HepG2 (cell line): ENCODE results near the gene EXOSC6. TPM values are rescaled to one million over a fixed set of nuclear protein-coding genes. Genes with fewer than 3 reads are reported as not detected.

Experiments used
- ARID2 ChIP-seq: sonication (generic); formaldehyde crosslinking; IDR thresholded peaks from 2 replicates; pipeline ENCODE4 v1.8.1; 2022; ENCODE audit warnings: mild to moderate bottlenecking, missing genetic modification reagents, borderline replicate concordance
- ARNT ChIP-seq: fragments of 450-650 bp; IDR thresholded peaks from 2 replicates; pipeline ENCODE4 v1.6.1; 2017
- ATF6 ChIP-seq: sonication (generic); formaldehyde crosslinking; conservative IDR thresholded peaks from 2 replicates; pipeline ENCODE4 v1.4.0; 2020; ENCODE audit warnings: missing genetic modification reagents
- CEBPB ChIP-seq: IDR thresholded peaks from 2 replicates; pipeline ENCODE4 v1.6.1; 2011; ENCODE audit warnings: low read depth, low read length, improper control_type of control experiment, borderline replicate concordance
- EHMT2 ChIP-seq: fragments of 200-600 bp; sonication (generic); IDR thresholded peaks from 2 replicates; pipeline ENCODE4 v1.7.0; 2017; ENCODE audit warnings: antibody characterized with exemption, low read depth, low read length, borderline replicate concordance
- KLF6 ChIP-seq: IDR thresholded peaks from 2 replicates; pipeline ENCODE4 v1.8.0; 2016; ENCODE audit warnings: missing biosample characterization, missing genetic modification reagents
- MTA3 ChIP-seq: sonication (generic); formaldehyde crosslinking; IDR thresholded peaks from 2 replicates; pipeline ENCODE4 v1.4.0; 2020; ENCODE audit warnings: missing genetic modification reagents
- NCOA1 ChIP-seq: sonication (generic); formaldehyde crosslinking; IDR thresholded peaks from 2 replicates; pipeline ENCODE4 v1.9.0; 2021; ENCODE audit warnings: missing genetic modification reagents
- NR2C2 ChIP-seq: sonication (generic); formaldehyde crosslinking; IDR thresholded peaks from 2 replicates; pipeline ENCODE4 v1.4.0; 2020; ENCODE audit warnings: missing genetic modification reagents, mild to moderate bottlenecking, moderate library complexity, borderline replicate concordance
- PAX8 ChIP-seq: sonication (generic); formaldehyde crosslinking; IDR thresholded peaks from 2 replicates; pipeline ENCODE4 v1.8.0; 2022; ENCODE audit warnings: mild to moderate bottlenecking, missing genetic modification reagents, borderline replicate concordance
- PHF5A ChIP-seq: IDR thresholded peaks from one replicate; pipeline ENCODE4 v1.6.1; 2018; ENCODE audit warnings: low read depth, missing genetic modification reagents; ENCODE audit not compliant: unreplicated experiment
- SMAD1 ChIP-seq: sonication (generic); formaldehyde crosslinking; IDR thresholded peaks from 2 replicates; pipeline ENCODE4 v1.4.0; 2020; ENCODE audit warnings: missing genetic modification reagents, low read depth, mild to moderate bottlenecking, borderline replicate concordance
- ZBTB26 ChIP-seq: IDR thresholded peaks from 2 replicates; pipeline ENCODE4 v1.6.1; 2016; ENCODE audit warnings: missing compliant biosample characterization, missing genetic modification reagents, borderline replicate concordance
- ZNF263 ChIP-seq: sonication (generic); formaldehyde crosslinking; IDR thresholded peaks from 2 replicates; pipeline ENCODE4 v1.4.0; 2020; ENCODE audit warnings: missing genetic modification reagents
- ZNF775 ChIP-seq: sonication (generic); formaldehyde crosslinking; IDR thresholded peaks from 2 replicates; pipeline ENCODE4 v1.4.0; 2020; ENCODE audit warnings: missing genetic modification reagents, mild to moderate bottlenecking, moderate library complexity, borderline replicate concordance
- polyA plus RNA-seq, 8 experiments: library from polyadenylated mRNA; depleted of rRNA in 3 of 8; stranded (reverse) in 7 of 8; unstranded in 1 of 8; fragments of >200 nt; fragmentation: Illumina TruSeq in 4 of 8; extraction: Trizol in 4 of 8; gene quantifications; 2 replicates each; pipeline versions ENCODE4 v1.2.1 to v1.2.3, GENCODE V29; 2011 to 2016; ENCODE audit warnings: low read depth in 4 of 8, missing spikeins in 1 of 8, mixed read lengths in 1 of 8; ENCODE audit not compliant: insufficient read depth in 1 of 8
- total RNA-seq, 5 experiments: library from RNA; depleted of rRNA; stranded (reverse); fragments of >200 nt; fragmentation: Illumina TruSeq; extraction: Trizol; gene quantifications; 2 replicates each; pipeline ENCODE4 v1.2.3, GENCODE V29; 2016; ENCODE audit warnings: low read depth in 1 of 5
- TF ChIP-seq, protein P1 (sequence below): sonication (generic); formaldehyde crosslinking; IDR thresholded peaks from 2 replicates; pipeline ENCODE4 v1.4.0; 2020; ENCODE audit warnings: missing genetic modification reagents, low read depth, mild to moderate bottlenecking, borderline replicate concordance
- TF ChIP-seq, protein P2 (sequence below): sonication (generic); formaldehyde crosslinking; conservative IDR thresholded peaks from 2 replicates; pipeline ENCODE4 v1.4.0; 2020; ENCODE audit warnings: missing genetic modification reagents
- TF ChIP-seq, protein P3 (sequence below): sonication (generic); formaldehyde crosslinking; IDR thresholded peaks from 2 replicates; pipeline ENCODE4 v1.4.0; 2020; ENCODE audit warnings: missing genetic modification reagents, borderline replicate concordance

Gene EXOSC6
- total and polyA plus RNA-seq, 2 of the 13 experiments (the other 11 are each of a cell fraction or from before 2014, with no cell fraction given) = 13.1 to 39.9 TPM

GRCh38 chr16:70251629-70252354 is at the start of gene EXOSC6 (continued):
- TF ChIP-seq NCOA1 (CRISPR knock-in tag) (peak; percentile 74), PHF5A (peak; percentile 96), MTA3 (CRISPR knock-in tag) (no peak), ZBTB26 (CRISPR knock-in tag) (0 out of 2 replicates have a peak, but pooled peaks have one; percentile 83), KLF6 (CRISPR knock-in tag) (peak; percentile 98), EHMT2 (no peak), PAX8 (CRISPR knock-in tag) (no peak), ATF6 (CRISPR knock-in tag) (0 out of 2 replicates have a peak, but pooled peaks have one; percentile 67), ZNF775 (no peak; the same call in 1 of the 2 replicates), NR2C2 (CRISPR knock-in tag) (peak; percentile 68; the same call in 1 of the 2 replicates), CEBPB (no peak), ARNT (no peak), ZNF263 (CRISPR knock-in tag) (peak; percentile 60), SMAD1 (peak; percentile 81; the same call in 1 of the 2 replicates), ARID2 (peak; percentile 98)
- TF ChIP-seq, protein P1, sequence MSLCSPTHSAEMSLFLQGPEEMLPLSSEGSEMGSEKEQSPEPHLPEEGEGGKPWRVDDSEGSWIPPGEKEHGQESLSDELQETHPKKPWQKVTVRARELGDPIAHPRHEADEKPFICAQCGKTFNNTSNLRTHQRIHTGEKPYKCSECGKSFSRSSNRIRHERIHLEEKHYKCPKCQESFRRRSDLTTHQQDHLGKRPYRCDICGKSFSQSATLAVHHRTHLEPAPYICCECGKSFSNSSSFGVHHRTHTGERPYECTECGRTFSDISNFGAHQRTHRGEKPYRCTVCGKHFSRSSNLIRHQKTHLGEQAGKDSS (CRISPR knock-in tag) = peak; percentile 88
- TF ChIP-seq, protein P2, sequence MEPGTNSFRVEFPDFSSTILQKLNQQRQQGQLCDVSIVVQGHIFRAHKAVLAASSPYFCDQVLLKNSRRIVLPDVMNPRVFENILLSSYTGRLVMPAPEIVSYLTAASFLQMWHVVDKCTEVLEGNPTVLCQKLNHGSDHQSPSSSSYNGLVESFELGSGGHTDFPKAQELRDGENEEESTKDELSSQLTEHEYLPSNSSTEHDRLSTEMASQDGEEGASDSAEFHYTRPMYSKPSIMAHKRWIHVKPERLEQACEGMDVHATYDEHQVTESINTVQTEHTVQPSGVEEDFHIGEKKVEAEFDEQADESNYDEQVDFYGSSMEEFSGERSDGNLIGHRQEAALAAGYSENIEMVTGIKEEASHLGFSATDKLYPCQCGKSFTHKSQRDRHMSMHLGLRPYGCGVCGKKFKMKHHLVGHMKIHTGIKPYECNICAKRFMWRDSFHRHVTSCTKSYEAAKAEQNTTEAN (CRISPR knock-in tag) = no peak
- TF ChIP-seq, protein P3, sequence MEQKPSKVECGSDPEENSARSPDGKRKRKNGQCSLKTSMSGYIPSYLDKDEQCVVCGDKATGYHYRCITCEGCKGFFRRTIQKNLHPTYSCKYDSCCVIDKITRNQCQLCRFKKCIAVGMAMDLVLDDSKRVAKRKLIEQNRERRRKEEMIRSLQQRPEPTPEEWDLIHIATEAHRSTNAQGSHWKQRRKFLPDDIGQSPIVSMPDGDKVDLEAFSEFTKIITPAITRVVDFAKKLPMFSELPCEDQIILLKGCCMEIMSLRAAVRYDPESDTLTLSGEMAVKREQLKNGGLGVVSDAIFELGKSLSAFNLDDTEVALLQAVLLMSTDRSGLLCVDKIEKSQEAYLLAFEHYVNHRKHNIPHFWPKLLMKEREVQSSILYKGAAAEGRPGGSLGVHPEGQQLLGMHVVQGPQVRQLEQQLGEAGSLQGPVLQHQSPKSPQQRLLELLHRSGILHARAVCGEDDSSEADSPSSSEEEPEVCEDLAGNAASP = peak; percentile 78; the same call in 1 of the 2 replicates
